Measurements from ENCODE around the gene WFDC1.

WFDC1 gene

GRCh38 chr16:84319146-84319760 is 24.6 kb downstream of the WFDC1 start:
- ChIA-PET CTCF (no interaction called here), POLR2A (no interaction called here)
- no peak for TF ChIP-seq FOXK2 (IDR thresholded peaks at IDR 0.05)
- TF ChIP-seq ARNT (IDR thresholded peaks at IDR 0.05), result no peak
- no peak for TF ChIP-seq LEF1 (IDR thresholded peaks at IDR 0.05; ENCODE audit: borderline replicate concordance)
- no peak for TF ChIP-seq FOXA1 (IDR thresholded peaks at IDR 0.05)
- TF ChIP-seq L3MBTL2 (conservative IDR thresholded peaks at IDR 0.05), result no peak
- TF ChIP-seq NFRKB (IDR thresholded peaks at IDR 0.05), result no peak
- no peak for TF ChIP-seq CTBP1 (IDR thresholded peaks at IDR 0.05; ENCODE audit: borderline replicate concordance)
- TF ChIP-seq TARDBP (IDR thresholded peaks at IDR 0.05), result no peak
- no peak for TF ChIP-seq SUZ12 (IDR thresholded peaks at IDR 0.05)
- no peak for TF ChIP-seq ZNF384 (IDR thresholded peaks at IDR 0.05)
- no peak for TF ChIP-seq FOXM1 (IDR thresholded peaks at IDR 0.05; ENCODE audit: borderline replicate concordance)
- no peak for TF ChIP-seq SP1 (IDR thresholded peaks at IDR 0.05)
- TF ChIP-seq BHLHE40 (IDR thresholded peaks at IDR 0.05; ENCODE audit: borderline replicate concordance), result no peak
- TF ChIP-seq HDGF (IDR thresholded peaks at IDR 0.05; ENCODE audit: borderline replicate concordance), result no peak
- TF ChIP-seq ELF4 (IDR thresholded peaks at IDR 0.05), result no peak
- no peak for TF ChIP-seq PKNOX1 (IDR thresholded peaks at IDR 0.05)
- DNase-seq (ENCODE audit: extremely low spot score), result no peak

- POLR2A ChIA-PET, result no interaction called here
- CTCF ChIA-PET, result interaction anchor here (0.6 kb wide), 1 partner anchor 12 kb away, joined by 3 read pairs; no protein-coding TSS in a partner anchor
- no peak for DNase-seq (ENCODE audit: extremely low spot score)
- TF ChIP-seq ELF4 (IDR thresholded peaks at IDR 0.05), result no peak
Observed at GRCh38 chr16:84320511-84320910, 25.8 kb downstream of the WFDC1 start.

- CTCF ChIA-PET, result no interaction called here
- TF ChIP-seq TARDBP (IDR thresholded peaks at IDR 0.05) (no peak), LEF1 (IDR thresholded peaks at IDR 0.05; ENCODE audit: borderline replicate concordance) (no peak), ELF4 (IDR thresholded peaks at IDR 0.05) (no peak), SUZ12 (IDR thresholded peaks at IDR 0.05) (no peak), L3MBTL2 (conservative IDR thresholded peaks at IDR 0.05) (no peak), HDGF (IDR thresholded peaks at IDR 0.05; ENCODE audit: borderline replicate concordance) (no peak)
- POLR2A ChIA-PET, result no interaction called here
- DNase-seq (ENCODE audit: extremely low spot score), result no peak
Observed at GRCh38 chr16:84321932-84322331, 27.3 kb downstream of the WFDC1 start.

GRCh38 chr16:84322749-84323148 is 28.1 kb downstream of the WFDC1 start:
- ChIA-PET CTCF (no interaction called here), POLR2A (interaction anchor here (0.7 kb wide), 1 partner anchor 639 kb away, joined by 3 read pairs; no protein-coding TSS in a partner anchor)
- no peak for DNase-seq (ENCODE audit: extremely low spot score)
- TF ChIP-seq FOXK2 (IDR thresholded peaks at IDR 0.05), result no peak
- no peak for TF ChIP-seq SUZ12 (IDR thresholded peaks at IDR 0.05)
- no peak for TF ChIP-seq HDGF (IDR thresholded peaks at IDR 0.05; ENCODE audit: borderline replicate concordance)
- TF ChIP-seq ELF4 (IDR thresholded peaks at IDR 0.05), result no peak
- no peak for TF ChIP-seq SP1 (IDR thresholded peaks at IDR 0.05)
- TF ChIP-seq LEF1 (IDR thresholded peaks at IDR 0.05; ENCODE audit: borderline replicate concordance), result no peak
- no peak for TF ChIP-seq NFRKB (IDR thresholded peaks at IDR 0.05)
- no peak for TF ChIP-seq CTBP1 (IDR thresholded peaks at IDR 0.05; ENCODE audit: borderline replicate concordance)
- no peak for TF ChIP-seq ARNT (IDR thresholded peaks at IDR 0.05)
- no peak for TF ChIP-seq FOXM1 (IDR thresholded peaks at IDR 0.05; ENCODE audit: borderline replicate concordance)
- no peak for TF ChIP-seq PKNOX1 (IDR thresholded peaks at IDR 0.05)
- no peak for TF ChIP-seq BHLHE40 (IDR thresholded peaks at IDR 0.05; ENCODE audit: borderline replicate concordance)
- no peak for TF ChIP-seq FOXA1 (IDR thresholded peaks at IDR 0.05)
- TF ChIP-seq L3MBTL2 (conservative IDR thresholded peaks at IDR 0.05), result no peak

- no peak for DNase-seq (ENCODE audit: extremely low spot score)
- POLR2A ChIA-PET, result no interaction called here
- TF ChIP-seq ELF4 (IDR thresholded peaks at IDR 0.05), result no peak
- CTCF ChIA-PET, result no interaction called here
Observed at GRCh38 chr16:84323606-84324005, 28.9 kb downstream of the WFDC1 start.

GRCh38 chr16:84324434-84325262 is 30.0 kb downstream of the WFDC1 start:
- no peak for TF ChIP-seq ELF4 (IDR thresholded peaks at IDR 0.05)
- TF ChIP-seq HDGF (IDR thresholded peaks at IDR 0.05; ENCODE audit: borderline replicate concordance), result no peak
- TF ChIP-seq BHLHE40 (IDR thresholded peaks at IDR 0.05; ENCODE audit: borderline replicate concordance), result no peak
- TF ChIP-seq NFRKB (IDR thresholded peaks at IDR 0.05), result no peak
- no peak for TF ChIP-seq ARNT (IDR thresholded peaks at IDR 0.05)
- no peak for TF ChIP-seq FOXA1 (IDR thresholded peaks at IDR 0.05)
- TF ChIP-seq TARDBP (IDR thresholded peaks at IDR 0.05), result no peak
- TF ChIP-seq PKNOX1 (IDR thresholded peaks at IDR 0.05), result no peak
- no peak for TF ChIP-seq L3MBTL2 (conservative IDR thresholded peaks at IDR 0.05)
- no peak for TF ChIP-seq FOXM1 (IDR thresholded peaks at IDR 0.05; ENCODE audit: borderline replicate concordance)
- TF ChIP-seq SUZ12 (IDR thresholded peaks at IDR 0.05), result no peak
- no peak for TF ChIP-seq LEF1 (IDR thresholded peaks at IDR 0.05; ENCODE audit: borderline replicate concordance)
- TF ChIP-seq ZNF384 (IDR thresholded peaks at IDR 0.05), result no peak
- no peak for TF ChIP-seq FOXK2 (IDR thresholded peaks at IDR 0.05)
- no peak for TF ChIP-seq SP1 (IDR thresholded peaks at IDR 0.05)
- no peak for TF ChIP-seq CTBP1 (IDR thresholded peaks at IDR 0.05; ENCODE audit: borderline replicate concordance)
- CTCF ChIA-PET, result no interaction called here
- DNase-seq (ENCODE audit: extremely low spot score), result no peak
- POLR2A ChIA-PET, result no interaction called here
